Activated CD8-positive, alpha-beta T cell treated with anti-CD3 and anti-CD28 coated beads for 36 hours (primary cell): Measurements from ENCODE around the gene ZDHHC21. TPM values are rescaled to one million over a fixed set of nuclear protein-coding genes. Genes with fewer than 3 reads are reported as not detected.
A peak's percentile ranks its signal among the peaks of the same experiment; 100 is the strongest.
"Not testable (repeated sequence)": the region's sequence is repeated elsewhere in the genome, so short reads cannot be mapped to it uniquely, and the experiment has no call there.

Experiments
- ATAC-seq: fragments of 200-7000 bp; cut with Tn5 transposase; one replicate; pipeline ENCODE4 v1.10.0; 2021; ENCODE audit warnings: mild to moderate bottlenecking, moderate library complexity
- CTCF ChIA-PET: fragments of 350-600 bp; sonication (Branson Sonifier 250); formaldehyde crosslinking; loops from one replicate; lab custom pipeline; 2021; ENCODE audit warnings: antibody characterized with exemption; lab: Charles Lee
- POLR2A ChIA-PET: fragments of 350-600 bp; sonication (Branson Sonifier 250); formaldehyde crosslinking; loops from one replicate; lab custom pipeline; 2021; ENCODE audit warnings: antibody characterized with exemption; lab: Charles Lee
- DNase-seq: peaks from one replicate; pipeline ENCODE4 v3.0.0-alpha.2; 2020
- H3K27ac Mint-ChIP-seq: one replicate; pipeline ENCODE4 v1.8.0; 2021; ENCODE audit warnings: mild to moderate bottlenecking, mixed read lengths
- H3K27me3 Mint-ChIP-seq: one replicate; pipeline ENCODE4 v1.8.0; 2021; ENCODE audit warnings: mixed read lengths
- H3K36me3 Mint-ChIP-seq: one replicate; pipeline ENCODE4 v1.8.0; 2021; ENCODE audit warnings: low read depth, mixed read lengths
- H3K4me1 Mint-ChIP-seq: one replicate; pipeline ENCODE4 v1.8.0; 2021; ENCODE audit warnings: low read depth, mixed read lengths
- H3K4me3 Mint-ChIP-seq: one replicate; pipeline ENCODE4 v1.8.0; 2021; ENCODE audit warnings: mild to moderate bottlenecking, moderate library complexity, mixed read lengths
- H3K9me3 Mint-ChIP-seq: one replicate; pipeline ENCODE4 v1.8.0; 2021; ENCODE audit warnings: mixed read lengths
- CTCF ChIP-seq: fragments of 200-600 bp; IDR thresholded peaks from one replicate; pipeline ENCODE4 v1.8.0; 2022; ENCODE audit warnings: antibody characterized with exemption, mild to moderate bottlenecking
- intact Hi-C: fragments of 100-400 bp; cut with micrococcal nuclease; formaldehyde crosslinking; loops from one replicate; pipeline ENCODE4 v1.10.0; 2022
- total RNA-seq, 2 experiments: library from RNA; stranded (reverse); gene quantifications; one replicate each; pipeline ENCODE4 v1.2.3, GENCODE V29; 2021

Gene ZDHHC21
- total RNA-seq, 2 experiments from 2014 or later = 4.3 to 5.2 TPM

GRCh38 chr9:14692470-14693250, 572 bp downstream of the ZDHHC21 start:
- CTCF ChIA-PET = interaction anchor here (1.1 to 1.9 kb wide), 2 partner anchors 32 to 77 kb away, joined by 3 to 7 read pairs; no protein-coding TSS in a partner anchor
- Mint-ChIP-seq H3K4me1 (peaks cover 35% of the 10 kb centered on the region), H3K4me3 (peak overlapping the region; percentile 89), H3K36me3 (peaks cover 12% of the 10 kb centered on the region), H3K27ac (peak overlapping the region; percentile 91), H3K27me3 (peaks cover 2% of the 10 kb centered on the region), H3K9me3 (no peaks in the 10 kb centered on the region)
- TF ChIP-seq CTCF = no peak
- DNase-seq (peak; percentile 62), ATAC-seq (peak; percentile 71)
- intact Hi-C loops = no loop called here
- POLR2A ChIA-PET = interaction anchor here (1.3 to 2.1 kb wide), 2 partner anchors 13 to 17 kb away, joined by 3 to 5 read pairs; no protein-coding TSS in a partner anchor

GRCh38 chr9:14690948-14691730, 2.1 kb downstream of the ZDHHC21 start:
- Mint-ChIP-seq H3K9me3 (no peaks in the 10 kb centered on the region), H3K4me3 (no peak overlapping the region), H3K4me1 (peaks cover 35% of the 10 kb centered on the region), H3K27me3 (no peaks in the 10 kb centered on the region), H3K36me3 (peaks cover 21% of the 10 kb centered on the region), H3K27ac (no peak overlapping the region)
- ChIA-PET CTCF (interaction anchor here (0.6 to 0.9 kb wide), 2 partner anchors 15 to 35 kb away, joined by 3 read pairs; no protein-coding TSS in a partner anchor), POLR2A (no interaction called here)
- intact Hi-C loops = no loop called here
- DNase-seq (no peak), ATAC-seq (no peak)
- no peak for TF ChIP-seq CTCF

GRCh38 chr9:14687042-14687719, 6.1 kb downstream of the ZDHHC21 start:
- ATAC-seq (no peak), DNase-seq (no peak)
- POLR2A ChIA-PET = no interaction called here
- intact Hi-C loops = no loop called here
- Mint-ChIP-seq H3K4me3 (no peak overlapping the region), H3K27ac (no peak overlapping the region), H3K4me1 (peaks cover 28% of the 10 kb centered on the region), H3K27me3 (no peaks in the 10 kb centered on the region), H3K36me3 (peaks cover 39% of the 10 kb centered on the region), H3K9me3 (no peaks in the 10 kb centered on the region)
- no peak for TF ChIP-seq CTCF
- CTCF ChIA-PET = no interaction called here

GRCh38 chr9:14686168-14686567, 7.1 kb downstream of the ZDHHC21 start:
- no peak for TF ChIP-seq CTCF
- ChIA-PET POLR2A (no interaction called here), CTCF (no interaction called here)
- Mint-ChIP-seq H3K9me3 (no peaks in the 10 kb centered on the region), H3K4me1 (peaks cover 25% of the 10 kb centered on the region), H3K4me3 (no peak overlapping the region), H3K36me3 (peaks cover 47% of the 10 kb centered on the region), H3K27ac (no peak overlapping the region), H3K27me3 (no peaks in the 10 kb centered on the region)
- no peak for ATAC-seq
- no peak for DNase-seq
- intact Hi-C loops = no loop called here

- H3K27ac Mint-ChIP-seq, ATAC-seq, DNase-seq, H3K9me3 Mint-ChIP-seq, CTCF ChIA-PET, H3K4me3 Mint-ChIP-seq, H3K27me3 Mint-ChIP-seq, intact Hi-C loops, POLR2A ChIA-PET: not testable (repeated sequence)
- H3K4me1 Mint-ChIP-seq = peaks cover 12% of the 10 kb centered on the region
- peaks cover 43% of the 10 kb centered on the region for H3K36me3 Mint-ChIP-seq
Measured at GRCh38 chr9:14682616-14683015, 10.6 kb downstream of the ZDHHC21 start.
